Neural crest cell (in vitro differentiated cells): ENCODE data around the gene ARHGAP35. TPM values are rescaled to one million over a fixed set of nuclear protein-coding genes. Genes with fewer than 3 reads are reported as not detected.
"Not testable (repeated sequence)": the region's sequence is repeated elsewhere in the genome, so short reads cannot be mapped to it uniquely, and the experiment has no call there.

Experiments
- DNase-seq: peaks from one replicate; pipeline ENCODE4 v3.0.0; 2021; ENCODE audit warnings: low read depth, mixed read lengths, low spot score
- H3K27ac Mint-ChIP-seq: one replicate; pipeline ENCODE4 v1.8.0; 2021; ENCODE audit warnings: mild to moderate bottlenecking, mixed read lengths; ENCODE audit not compliant: unreplicated experiment
- H3K27me3 Mint-ChIP-seq: 2 replicates; pipeline ENCODE4 v1.8.0; 2021; ENCODE audit warnings: low read depth, mild to moderate bottlenecking, mixed read lengths
- H3K36me3 Mint-ChIP-seq: 2 replicates; pipeline ENCODE4 v1.8.0; 2021; ENCODE audit warnings: low read depth, mild to moderate bottlenecking, mixed read lengths
- H3K4me1 Mint-ChIP-seq: 2 replicates; pipeline ENCODE4 v1.8.0; 2021; ENCODE audit warnings: mixed read lengths
- H3K4me3 Mint-ChIP-seq: one replicate; pipeline ENCODE4 v1.8.0; 2021; ENCODE audit warnings: mild to moderate bottlenecking, mixed read lengths
- H3K9me3 Mint-ChIP-seq: 2 replicates; pipeline ENCODE4 v1.8.0; 2021; ENCODE audit warnings: mixed read lengths
- CTCF ChIP-seq: fragments of 200-600 bp; sonication (generic); conservative IDR thresholded peaks from 2 replicates; pipeline ENCODE4 v1.5.0; 2021; ENCODE audit warnings: antibody characterized with exemption, mild to moderate bottlenecking
- total RNA-seq: library from RNA; stranded (reverse); gene quantifications from 2 replicates; pipeline ENCODE4 v1.2.1, GENCODE V29; 2021

The ARHGAP35 gene
- total RNA-seq, 1 donor from 2014 or later: 82.5 TPM

DNA sequence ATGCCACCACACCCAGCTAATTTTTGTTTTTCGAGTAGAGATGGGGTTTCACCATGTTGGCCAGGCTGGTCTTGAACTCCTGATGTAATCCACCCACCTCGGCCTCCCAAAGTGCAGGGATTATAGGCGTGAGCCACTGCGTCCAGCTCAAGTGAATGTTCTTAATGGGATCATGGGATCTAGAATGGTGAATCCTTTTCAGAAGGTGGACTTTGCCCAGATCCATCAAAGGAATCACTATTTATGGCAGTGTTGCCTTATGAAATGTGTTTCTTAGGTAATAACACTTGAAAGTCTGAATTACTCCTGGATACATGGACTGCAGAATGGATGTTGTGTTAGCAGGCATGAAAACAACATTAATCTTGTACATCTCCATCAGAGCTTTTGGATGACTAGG lies 20.3 kb downstream of the ARHGAP35 start:
- no peak for TF ChIP-seq CTCF
- Mint-ChIP-seq H3K36me3 (peaks cover 3% of the 10 kb centered on the region), H3K27ac (no peak overlapping the region), H3K27me3 (no peaks in the 10 kb centered on the region), H3K4me3 (no peak overlapping the region), H3K4me1 (peaks cover 28% of the 10 kb centered on the region), H3K9me3 (no peaks in the 10 kb centered on the region)
- DNase-seq: no peak

DNA sequence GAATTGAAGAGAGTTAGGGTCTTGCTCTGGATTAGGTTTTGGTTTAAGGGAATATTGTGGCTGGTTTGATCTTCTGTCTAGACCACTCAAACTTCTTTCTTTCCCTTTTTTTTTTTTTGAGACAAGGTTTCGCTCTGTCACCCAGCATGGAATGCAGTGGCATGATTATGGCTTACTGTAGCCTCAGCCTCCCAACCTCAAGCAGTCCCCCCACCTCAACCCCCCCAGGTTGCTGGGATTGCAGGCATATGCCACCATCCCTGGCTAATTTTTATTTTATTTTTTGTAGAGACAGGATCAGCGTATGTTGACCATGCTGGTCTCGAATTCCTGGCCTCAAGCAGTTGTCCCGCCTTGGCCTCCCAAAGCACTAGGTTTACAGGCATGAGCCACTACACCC lies 21.2 kb downstream of the ARHGAP35 start:
- Mint-ChIP-seq H3K9me3 (no peaks in the 10 kb centered on the region), H3K36me3 (peaks cover 3% of the 10 kb centered on the region), H3K4me3 (no peak overlapping the region), H3K27me3 (no peaks in the 10 kb centered on the region), H3K4me1 (peaks cover 28% of the 10 kb centered on the region), H3K27ac (peak overlapping the region; percentile 5)
- TF ChIP-seq CTCF: no peak
- DNase-seq: no peak

- H3K9me3 Mint-ChIP-seq, H3K27me3 Mint-ChIP-seq, H3K4me3 Mint-ChIP-seq, H3K36me3 Mint-ChIP-seq, DNase-seq: not testable (repeated sequence)
- H3K27ac Mint-ChIP-seq: peak overlapping the region; percentile 92
- peaks cover 28% of the 10 kb centered on the region for H3K4me1 Mint-ChIP-seq
Measured at GRCh38 chr19:46882751-46883150, 22.0 kb downstream of the ARHGAP35 start.

DNA sequence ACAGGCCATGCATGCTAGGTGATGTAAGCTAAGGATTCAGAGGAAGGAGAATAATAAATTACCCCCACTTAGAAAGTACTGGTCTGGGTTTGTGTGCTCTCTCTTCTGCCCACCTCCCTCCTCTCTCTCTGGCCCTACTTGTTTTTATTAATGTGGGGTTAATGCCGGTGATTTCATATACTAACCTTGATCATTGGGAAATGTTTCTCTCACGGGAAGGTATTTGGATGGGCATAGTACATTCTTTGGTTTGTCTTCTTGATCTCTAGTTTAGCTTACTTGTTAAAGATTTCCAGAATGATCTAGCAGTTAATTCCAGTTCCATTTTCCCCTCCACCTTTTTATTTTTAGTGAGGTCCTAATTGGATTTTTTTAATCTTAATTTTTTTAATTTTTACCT lies 24.6 kb downstream of the ARHGAP35 start:
- H3K4me3 Mint-ChIP-seq: no peak overlapping the region
- H3K27me3 Mint-ChIP-seq: no peaks in the 10 kb centered on the region
- H3K36me3 Mint-ChIP-seq: peaks cover under 1% of the 10 kb centered on the region
- no peak for DNase-seq
- H3K4me1 Mint-ChIP-seq: peaks cover 29% of the 10 kb centered on the region
- no peak for TF ChIP-seq CTCF
- H3K27ac Mint-ChIP-seq: no peak overlapping the region
- H3K9me3 Mint-ChIP-seq: no peaks in the 10 kb centered on the region

GRCh38 chr19:46886546-46887239 lies 25.9 kb downstream of the ARHGAP35 start:
- no peak for TF ChIP-seq CTCF
- Mint-ChIP-seq H3K27me3 (no peaks in the 10 kb centered on the region), H3K9me3 (no peaks in the 10 kb centered on the region), H3K4me3 (no peak overlapping the region), H3K36me3 (no peaks in the 10 kb centered on the region), H3K4me1 (peaks cover 29% of the 10 kb centered on the region), H3K27ac (no peak overlapping the region)
- no peak for DNase-seq

DNA sequence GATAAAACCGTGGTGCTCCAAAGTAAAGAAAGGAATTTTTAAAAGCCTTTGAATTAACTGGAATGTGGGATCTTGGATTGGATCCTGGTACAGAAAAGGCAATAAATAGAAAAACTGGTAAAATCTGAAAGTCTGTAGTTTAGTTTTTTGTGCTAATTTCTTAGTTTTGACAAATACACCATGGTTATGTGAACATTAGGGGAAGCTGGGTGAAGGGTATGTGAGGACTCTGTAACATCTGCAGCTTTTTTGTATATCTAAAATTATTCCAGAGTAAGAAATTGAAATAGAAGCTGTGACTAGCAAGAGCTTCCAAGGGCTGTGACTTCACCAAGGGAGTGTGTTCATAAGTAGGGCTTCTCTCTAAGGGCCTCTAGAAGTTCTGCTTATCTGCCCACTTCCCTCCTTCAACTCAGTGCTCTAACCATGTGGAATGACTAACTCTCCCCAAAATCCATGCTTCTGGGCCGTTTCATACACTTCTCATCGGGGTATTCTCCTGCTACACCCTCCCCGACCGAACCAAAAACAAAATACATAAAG lies 26.5 kb downstream of the ARHGAP35 start:
- H3K27ac Mint-ChIP-seq: no peak overlapping the region
- no peaks in the 10 kb centered on the region for H3K27me3 Mint-ChIP-seq
- no peak for DNase-seq
- H3K4me3 Mint-ChIP-seq: no peak overlapping the region
- H3K4me1 Mint-ChIP-seq: peaks cover 23% of the 10 kb centered on the region
- no peaks in the 10 kb centered on the region for H3K9me3 Mint-ChIP-seq
- no peaks in the 10 kb centered on the region for H3K36me3 Mint-ChIP-seq
- no peak for TF ChIP-seq CTCF
